Raji (cell line): ENCODE data around the gene RAB38.

Source experiments
- POLR2A ChIP-seq: IDR thresholded peaks from 2 replicates; pipeline ENCODE4 v1.6.1; 2011; ENCODE audit warnings: low read depth, low read length, control low read depth; ENCODE audit not compliant: insufficient read depth

The RAB38 gene

DNA sequence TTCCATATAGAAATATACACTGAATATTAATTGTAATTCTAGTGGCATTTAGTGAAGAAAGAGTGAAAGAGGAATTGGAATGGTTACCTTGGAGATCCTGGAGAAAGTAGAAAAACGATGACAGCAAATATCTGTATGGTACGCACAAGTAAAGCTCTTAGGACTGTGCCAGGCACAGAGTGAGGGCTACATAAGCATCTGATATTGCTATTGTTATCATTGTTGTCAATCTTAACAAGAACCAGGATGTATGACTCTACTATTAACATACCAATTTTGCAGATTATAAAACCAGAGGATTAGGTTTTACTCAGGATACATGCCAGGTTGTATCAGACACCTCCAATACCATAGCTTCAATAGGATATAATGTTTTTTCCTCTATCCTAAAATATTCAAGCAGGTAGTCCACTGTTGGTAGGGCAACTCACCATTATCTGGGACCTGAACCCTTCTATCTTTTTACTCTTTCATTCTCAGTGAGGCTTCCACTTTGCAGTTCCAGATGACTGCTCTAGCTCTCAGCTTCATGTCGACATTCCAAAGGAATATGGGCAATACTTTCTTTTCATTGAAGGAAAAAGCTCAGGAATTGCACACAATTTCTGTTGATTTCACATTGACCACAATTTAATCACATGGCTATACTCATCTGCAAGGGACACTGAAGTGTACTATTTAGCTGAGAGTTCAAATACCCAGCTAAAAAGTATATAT, 73.2 kb downstream of the RAB38 start:
- no peak for TF ChIP-seq POLR2A

GRCh38 chr11:88100151-88100550, 75.1 kb downstream of the RAB38 start:
- no peak for TF ChIP-seq POLR2A

DNA sequence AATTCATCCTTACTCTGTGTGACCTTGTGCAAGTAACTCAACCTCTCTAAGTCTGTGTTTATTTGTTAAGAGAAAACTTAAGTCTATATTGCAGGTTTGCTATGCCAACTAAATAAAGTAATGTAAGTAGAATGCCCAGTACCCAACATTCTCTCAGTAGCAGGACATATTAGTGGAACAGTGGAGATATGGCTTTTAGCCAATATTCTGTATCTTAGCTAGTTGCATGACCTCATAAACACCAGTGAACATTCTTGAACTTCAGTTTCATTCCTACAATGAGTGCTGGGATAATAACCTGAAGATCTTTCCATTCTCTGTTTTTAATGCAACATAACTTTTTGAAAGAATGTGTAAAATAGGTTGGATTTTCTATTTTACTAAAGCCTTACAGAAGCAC, 77.0 kb downstream of the RAB38 start:
- no peak for TF ChIP-seq POLR2A

DNA sequence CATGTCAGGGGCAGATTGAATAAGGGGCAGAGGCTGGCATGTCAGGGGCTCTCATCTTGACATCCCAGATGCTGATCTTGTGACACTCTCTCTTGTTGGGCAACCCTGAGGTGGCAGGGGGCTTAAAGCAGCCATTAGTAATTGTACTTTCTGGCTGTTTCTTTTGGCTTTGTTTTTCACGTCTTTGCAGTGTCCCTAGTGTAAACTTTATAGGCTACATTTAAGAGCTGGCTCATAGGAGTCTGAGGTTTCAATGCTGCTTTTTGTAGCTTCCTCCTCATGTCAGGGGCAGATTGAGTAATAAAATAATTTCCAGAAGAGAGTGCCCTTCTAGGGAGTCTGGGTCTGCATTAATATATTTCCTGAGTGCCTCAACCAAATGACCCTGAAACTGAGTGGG, 86.1 kb downstream of the RAB38 start:
- no peak for TF ChIP-seq POLR2A

DNA sequence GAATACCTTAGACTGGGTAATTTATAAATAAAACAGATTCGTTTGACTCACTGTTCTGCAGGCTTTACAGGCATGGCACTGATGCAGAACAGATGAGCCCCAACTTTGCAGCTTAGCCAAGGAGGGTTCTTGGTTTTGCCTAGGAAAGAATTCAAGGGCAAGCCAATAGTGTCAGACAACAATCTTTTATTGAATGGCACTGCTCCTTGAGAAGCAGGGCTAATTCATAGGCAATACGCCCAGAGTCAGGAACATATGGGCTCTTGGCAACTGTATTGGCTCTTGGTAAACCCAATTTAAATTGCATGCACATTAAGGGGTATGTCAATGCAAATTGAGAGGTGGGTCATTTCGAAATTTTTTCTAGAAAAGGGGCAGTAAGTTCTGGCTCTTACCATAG, 87.9 kb downstream of the RAB38 start:
- no peak for TF ChIP-seq POLR2A

GRCh38 chr11:88086297-88086696, 88.9 kb downstream of the RAB38 start:
- TF ChIP-seq POLR2A = no peak

DNA sequence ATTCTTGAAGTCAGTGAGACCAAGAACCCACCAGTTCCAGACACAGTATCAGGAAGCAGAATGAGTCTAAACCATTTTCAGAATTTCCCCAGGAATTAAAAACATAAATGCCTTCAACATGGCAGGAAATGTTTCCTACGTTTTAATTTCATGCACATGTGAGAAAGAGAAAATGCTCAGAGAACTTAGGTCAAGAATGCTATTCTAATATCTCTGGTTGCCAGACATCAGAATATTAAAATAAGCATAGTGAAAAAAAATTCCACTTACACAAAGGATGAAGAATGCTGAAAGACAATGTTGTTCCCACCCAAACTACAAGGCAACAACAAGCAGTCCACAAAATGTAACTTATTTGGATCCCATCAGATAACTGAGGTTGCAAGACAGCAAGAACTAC, 104.8 kb downstream of the RAB38 start:
- no peak for TF ChIP-seq POLR2A

DNA sequence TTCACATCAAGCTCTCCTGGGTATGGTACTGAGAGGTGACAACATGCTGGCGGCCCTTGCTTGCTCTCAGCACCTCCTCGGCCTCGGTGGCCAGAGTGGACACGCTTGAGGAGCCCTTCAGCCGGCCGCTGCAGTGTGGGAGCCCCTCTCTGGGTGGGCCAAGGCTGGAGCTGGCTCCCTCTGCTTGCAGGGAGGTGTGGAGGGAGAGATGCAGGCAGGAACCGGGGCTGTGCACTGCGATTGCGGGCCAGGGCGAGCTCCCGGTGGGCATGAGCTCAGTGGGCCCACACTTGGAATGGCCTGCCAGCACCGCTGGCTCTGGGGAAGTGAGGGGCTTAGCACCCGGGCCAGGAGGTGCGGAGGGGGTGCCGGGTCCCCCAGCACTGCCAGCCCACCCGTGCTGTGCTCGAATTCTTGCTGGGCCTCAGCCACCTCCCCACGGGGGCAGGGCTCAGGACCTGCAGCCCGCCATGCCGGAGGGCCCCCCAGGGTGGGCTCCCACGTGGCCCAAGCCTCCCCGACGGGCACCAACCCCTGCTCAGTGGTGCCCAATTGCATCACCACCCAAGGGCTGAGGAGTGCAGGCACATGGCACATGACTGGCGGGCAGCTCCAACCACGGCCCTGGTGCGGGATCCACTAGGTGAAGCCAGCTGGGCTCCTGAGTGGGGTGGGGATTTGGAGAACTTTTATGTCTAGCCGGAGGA, 106.2 kb downstream of the RAB38 start:
- no peak for TF ChIP-seq POLR2A

DNA sequence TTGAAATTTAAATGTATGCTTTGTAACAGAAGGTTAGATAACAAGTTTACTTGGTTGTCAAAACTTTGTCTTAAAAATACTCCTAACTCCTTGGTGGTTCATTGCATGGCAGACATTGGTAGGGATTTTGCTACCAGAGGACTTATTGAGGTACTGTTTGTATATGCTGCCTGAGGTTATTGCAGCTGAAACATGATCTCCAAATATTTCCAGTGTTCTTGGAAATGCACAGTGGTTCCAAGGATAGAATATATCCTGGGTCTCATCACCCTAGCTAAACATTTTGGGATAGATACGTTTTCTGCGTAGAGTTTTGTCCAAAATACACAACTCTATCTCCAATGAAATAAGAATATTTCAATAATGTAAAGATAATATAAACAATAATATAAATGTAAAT, 109.2 kb downstream of the RAB38 start:
- no peak for TF ChIP-seq POLR2A

- no peak for TF ChIP-seq POLR2A
Observed at GRCh38 chr11:88064097-88064705, 111.0 kb downstream of the RAB38 start.
